GM06990 (cell line): ENCODE data around the gene ZSCAN20.

Experiments
- DNase-seq: peaks from one replicate; pipeline ENCODE4 v3.0.0-alpha.2; 2011; ENCODE audit not compliant: insufficient read length; ENCODE audit errors: extremely low read depth
- H3K27me3 ChIP-seq: replicated peaks from 2 replicates; pipeline ENCODE4 v1.6.0; 2011; ENCODE audit warnings: low read length; ENCODE audit not compliant: control insufficient read depth, insufficient read depth
- H3K36me3 ChIP-seq: 2 replicates; pipeline ENCODE4 v1.5.1; 2011; ENCODE audit warnings: low read length; ENCODE audit not compliant: control insufficient read depth, insufficient read depth
- H3K4me3 ChIP-seq: replicated peaks from 2 replicates; pipeline ENCODE4 v1.5.1; 2011; ENCODE audit warnings: low read depth, mild to moderate bottlenecking, control low read depth, low read length
- CTCF ChIP-seq: IDR thresholded peaks from 2 replicates; pipeline ENCODE4 v1.5.1; 2011; ENCODE audit warnings: low read length, control low read depth, mild to moderate bottlenecking, inconsistent platforms; ENCODE audit not compliant: insufficient read depth, poor library complexity, severe bottlenecking

The ZSCAN20 gene

GRCh38 chr1:33471416-33471815 lies 1.0 kb upstream of the ZSCAN20 start:
- Histone ChIP-seq H3K36me3 (no peaks in the 10 kb centered on the region), H3K27me3 (no peaks in the 10 kb centered on the region), H3K4me3 (no peak overlapping the region)
- DNase-seq: no peak
- no peak for TF ChIP-seq CTCF

- TF ChIP-seq CTCF: no peak
- Histone ChIP-seq H3K36me3 (no peaks in the 10 kb centered on the region; the same call in 1 of the 2 replicates), H3K4me3 (no peak overlapping the region), H3K27me3 (no peaks in the 10 kb centered on the region)
- DNase-seq: no peak
Observed at GRCh38 chr1:33473900-33474299, 1.5 kb downstream of the ZSCAN20 start.

GRCh38 chr1:33477451-33477850 lies 5.0 kb downstream of the ZSCAN20 start:
- Histone ChIP-seq H3K27me3 (no peaks in the 10 kb centered on the region), H3K4me3 (no peak overlapping the region), H3K36me3 (peaks cover 5% of the 10 kb centered on the region)
- no peak for DNase-seq
- no peak for TF ChIP-seq CTCF

GRCh38 chr1:33482412-33482811 lies 10.0 kb downstream of the ZSCAN20 start:
- TF ChIP-seq CTCF: no peak
- no peaks in the 10 kb centered on the region for H3K27me3 ChIP-seq
- H3K36me3 ChIP-seq: peaks cover 5% of the 10 kb centered on the region
- no peak for DNase-seq
- no peak overlapping the region for H3K4me3 ChIP-seq

- Histone ChIP-seq H3K36me3 (peaks cover 16% of the 10 kb centered on the region), H3K27me3 (no peaks in the 10 kb centered on the region), H3K4me3 (no peak overlapping the region)
- DNase-seq: no peak
- no peak for TF ChIP-seq CTCF
Observed at GRCh38 chr1:33488624-33489023, 16.2 kb downstream of the ZSCAN20 start.

- no peak for DNase-seq
- H3K4me3 ChIP-seq: no peak overlapping the region
- no peaks in the 10 kb centered on the region for H3K27me3 ChIP-seq
- no peak for TF ChIP-seq CTCF
- peaks cover 17% of the 10 kb centered on the region for H3K36me3 ChIP-seq
Observed at GRCh38 chr1:33494929-33495328, 22.5 kb downstream of the ZSCAN20 start.
